ENCODE data around the gene TBC1D9B. TPM values are rescaled to one million over a fixed set of nuclear protein-coding genes. Genes with fewer than 3 reads are reported as not detected.

TBC1D9B gene
- total RNA-seq = 79.6 and 86.3 TPM in 2 replicates

DNA sequence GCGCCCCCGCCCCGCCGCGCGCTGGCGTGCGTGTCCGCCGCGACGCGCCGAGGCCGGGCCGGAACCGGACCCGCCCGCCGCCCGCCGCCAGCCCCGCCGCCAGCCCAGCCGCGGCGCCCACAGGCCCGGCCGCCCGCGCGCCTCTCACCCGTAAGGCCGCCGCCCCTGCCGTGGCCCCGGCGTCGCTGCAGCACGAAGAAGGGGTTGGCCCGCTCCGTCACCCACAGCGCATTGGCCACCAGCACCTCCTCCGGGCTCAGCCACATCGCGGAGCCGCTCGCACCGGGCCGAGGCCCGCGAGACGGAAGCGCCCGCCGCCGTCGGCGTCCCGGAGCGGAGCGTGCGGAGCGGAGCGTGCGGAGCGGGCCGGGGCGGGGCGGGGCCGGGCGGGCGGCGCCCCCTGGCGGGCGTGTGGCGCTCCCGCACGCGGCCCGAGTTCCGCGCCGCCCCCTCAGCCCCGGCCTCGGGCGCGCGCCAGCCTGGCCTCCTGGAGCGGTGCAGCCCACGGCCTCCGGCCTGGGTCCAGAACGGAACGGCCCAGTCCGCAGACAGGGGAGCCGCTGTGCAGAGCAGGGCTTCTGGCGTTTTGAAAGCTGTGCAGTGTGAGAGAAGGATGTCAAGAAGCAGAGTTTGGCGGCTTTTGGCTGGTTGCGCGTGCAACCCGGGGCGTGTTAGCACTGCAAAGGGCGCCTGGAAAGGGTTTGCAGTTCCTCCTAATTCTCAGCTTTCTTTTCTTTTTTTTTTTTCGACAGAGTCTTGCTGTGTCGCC is at the start of gene TBC1D9B:
TBC1D9B (minus strand) TSS at position 342 of the 769 bp plus-strand sequence; CDS start at position 266, 76 bp downstream.
- Histone ChIP-seq H3K27me3 (ENCODE audit: control insufficient read depth, insufficient read depth, low read length) (no peaks in the 10 kb centered on the region), H3K4me3 (ENCODE audit: low read depth, low read length) (peak within 1 kb of the TSS; percentile 62), H3K36me3 (ENCODE audit: control insufficient read depth, insufficient read depth, low read length) (peaks cover 4% of the 10 kb centered on the region)
- no peak for DNase-seq (ENCODE audit: low read depth)
- no peak for TF ChIP-seq CTCF (IDR thresholded peaks at IDR 0.05; ENCODE audit: insufficient read depth, low read length, poor library complexity, severe bottlenecking)

- TF ChIP-seq CTCF (IDR thresholded peaks at IDR 0.05; ENCODE audit: insufficient read depth, low read length, poor library complexity, severe bottlenecking) = no peak
Measured at GRCh38 chr5:179955630-179956029, 47.9 kb upstream of the TBC1D9B start.

GRCh38 chr5:179955062-179955461 is 47.4 kb upstream of the TBC1D9B start:
- no peak for TF ChIP-seq CTCF (IDR thresholded peaks at IDR 0.05; ENCODE audit: insufficient read depth, low read length, poor library complexity, severe bottlenecking)
- Histone ChIP-seq H3K36me3 (ENCODE audit: control insufficient read depth, insufficient read depth, low read length) (peaks cover 2% of the 10 kb centered on the region), H3K27me3 (ENCODE audit: control insufficient read depth, insufficient read depth, low read length) (no peaks in the 10 kb centered on the region), H3K4me3 (ENCODE audit: low read depth, low read length) (no peak overlapping the region)
- DNase-seq (ENCODE audit: low read depth) = no peak

More at GRCh38 chr5:179955630-179956029, 47.9 kb upstream of the TBC1D9B start:
- no peak overlapping the region for H3K4me3 ChIP-seq (ENCODE audit: low read depth, low read length)
- H3K27me3 ChIP-seq (ENCODE audit: control insufficient read depth, insufficient read depth, low read length) = no peaks in the 10 kb centered on the region
- no peak for DNase-seq (ENCODE audit: low read depth)
- H3K36me3 ChIP-seq (ENCODE audit: control insufficient read depth, insufficient read depth, low read length) = peaks cover 2% of the 10 kb centered on the region

DNA sequence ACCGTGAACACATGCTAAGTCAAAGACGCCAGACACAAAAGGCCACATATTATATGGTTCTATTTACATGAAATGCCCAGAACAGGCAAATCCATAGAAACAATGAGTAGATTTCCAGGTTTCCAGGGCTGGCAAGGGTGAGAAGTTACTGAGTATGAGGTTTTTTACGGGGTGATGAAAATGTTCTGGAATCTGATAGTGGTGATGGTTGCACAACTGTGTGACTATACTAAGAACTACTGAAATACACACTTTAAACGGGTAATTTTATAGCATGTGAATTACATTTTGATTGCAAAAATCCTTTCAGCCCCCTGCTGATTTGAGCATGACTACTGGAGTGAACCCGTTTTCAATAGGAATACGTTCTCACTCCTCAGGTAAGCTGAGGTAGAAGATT is 46.7 kb upstream of the TBC1D9B start:
- DNase-seq (ENCODE audit: low read depth) = no peak
- no peaks in the 10 kb centered on the region for H3K27me3 ChIP-seq (ENCODE audit: control insufficient read depth, insufficient read depth, low read length)
- H3K4me3 ChIP-seq (ENCODE audit: low read depth, low read length) = no peak overlapping the region
- peaks cover 2% of the 10 kb centered on the region for H3K36me3 ChIP-seq (ENCODE audit: control insufficient read depth, insufficient read depth, low read length)
- no peak for TF ChIP-seq CTCF (IDR thresholded peaks at IDR 0.05; ENCODE audit: insufficient read depth, low read length, poor library complexity, severe bottlenecking)

- Histone ChIP-seq H3K36me3 (ENCODE audit: control insufficient read depth, insufficient read depth, low read length) (peaks cover 2% of the 10 kb centered on the region), H3K27me3 (ENCODE audit: control insufficient read depth, insufficient read depth, low read length) (no peaks in the 10 kb centered on the region), H3K4me3 (ENCODE audit: low read depth, low read length) (no peak overlapping the region)
- no peak for TF ChIP-seq CTCF (IDR thresholded peaks at IDR 0.05; ENCODE audit: insufficient read depth, low read length, poor library complexity, severe bottlenecking)
- DNase-seq (ENCODE audit: low read depth) = no peak
Measured at GRCh38 chr5:179953987-179954386, 46.3 kb upstream of the TBC1D9B start.
